Measurements from ENCODE around the gene SUCLA2.

DNA sequence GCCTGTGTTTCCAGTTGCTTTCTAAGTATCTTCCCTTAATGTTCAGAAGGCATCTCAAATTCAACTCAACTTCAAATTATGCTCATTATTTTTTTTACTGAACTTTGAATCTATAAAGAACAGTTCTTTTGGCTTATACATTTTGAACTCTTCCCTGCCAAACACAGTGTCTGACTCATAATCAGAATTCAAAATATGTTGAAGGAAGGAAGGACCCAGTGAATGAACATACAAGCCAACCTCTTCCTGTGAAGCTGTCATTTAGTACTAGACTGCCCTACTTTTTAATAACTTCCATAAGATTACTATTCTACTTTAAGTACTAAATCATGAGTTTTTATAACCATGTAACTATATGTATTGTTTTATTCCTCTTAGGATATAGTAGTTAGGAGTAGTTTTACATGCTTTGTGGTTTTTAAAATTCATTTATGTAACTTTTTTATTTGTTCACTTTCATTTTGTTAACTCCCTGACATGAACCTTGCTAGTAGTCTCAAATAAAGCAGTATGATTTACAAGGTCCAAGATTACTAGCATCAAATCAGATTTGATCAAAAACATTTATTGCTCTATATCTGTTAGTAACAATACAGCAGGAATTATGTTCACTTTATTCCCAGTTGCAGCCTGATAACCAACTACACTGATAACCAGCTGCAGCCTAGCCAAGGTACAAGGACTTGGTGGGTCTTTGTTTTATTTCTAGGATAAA, 42.9 kb upstream of the SUCLA2 start:
- no peak for TF ChIP-seq EZH2 (IDR thresholded peaks at IDR 0.05; ENCODE audit: low read length)
- TF ChIP-seq, protein P1, sequence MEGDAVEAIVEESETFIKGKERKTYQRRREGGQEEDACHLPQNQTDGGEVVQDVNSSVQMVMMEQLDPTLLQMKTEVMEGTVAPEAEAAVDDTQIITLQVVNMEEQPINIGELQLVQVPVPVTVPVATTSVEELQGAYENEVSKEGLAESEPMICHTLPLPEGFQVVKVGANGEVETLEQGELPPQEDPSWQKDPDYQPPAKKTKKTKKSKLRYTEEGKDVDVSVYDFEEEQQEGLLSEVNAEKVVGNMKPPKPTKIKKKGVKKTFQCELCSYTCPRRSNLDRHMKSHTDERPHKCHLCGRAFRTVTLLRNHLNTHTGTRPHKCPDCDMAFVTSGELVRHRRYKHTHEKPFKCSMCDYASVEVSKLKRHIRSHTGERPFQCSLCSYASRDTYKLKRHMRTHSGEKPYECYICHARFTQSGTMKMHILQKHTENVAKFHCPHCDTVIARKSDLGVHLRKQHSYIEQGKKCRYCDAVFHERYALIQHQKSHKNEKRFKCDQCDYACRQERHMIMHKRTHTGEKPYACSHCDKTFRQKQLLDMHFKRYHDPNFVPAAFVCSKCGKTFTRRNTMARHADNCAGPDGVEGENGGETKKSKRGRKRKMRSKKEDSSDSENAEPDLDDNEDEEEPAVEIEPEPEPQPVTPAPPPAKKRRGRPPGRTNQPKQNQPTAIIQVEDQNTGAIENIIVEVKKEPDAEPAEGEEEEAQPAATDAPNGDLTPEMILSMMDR (optimal IDR thresholded peaks at IDR 0.05 in 1 of 3, IDR thresholded peaks at IDR 0.05 in 1 of 3, conservative IDR thresholded peaks at IDR 0.05 in 1 of 3; ENCODE audit: extremely low read depth in 1 of 3, insufficient read depth in 2 of 3, low read length in 3 of 3): no peak

All from keratinocyte (primary cell).